Measurements from ENCODE around the gene FOSL2.

Gene FOSL2

DNA sequence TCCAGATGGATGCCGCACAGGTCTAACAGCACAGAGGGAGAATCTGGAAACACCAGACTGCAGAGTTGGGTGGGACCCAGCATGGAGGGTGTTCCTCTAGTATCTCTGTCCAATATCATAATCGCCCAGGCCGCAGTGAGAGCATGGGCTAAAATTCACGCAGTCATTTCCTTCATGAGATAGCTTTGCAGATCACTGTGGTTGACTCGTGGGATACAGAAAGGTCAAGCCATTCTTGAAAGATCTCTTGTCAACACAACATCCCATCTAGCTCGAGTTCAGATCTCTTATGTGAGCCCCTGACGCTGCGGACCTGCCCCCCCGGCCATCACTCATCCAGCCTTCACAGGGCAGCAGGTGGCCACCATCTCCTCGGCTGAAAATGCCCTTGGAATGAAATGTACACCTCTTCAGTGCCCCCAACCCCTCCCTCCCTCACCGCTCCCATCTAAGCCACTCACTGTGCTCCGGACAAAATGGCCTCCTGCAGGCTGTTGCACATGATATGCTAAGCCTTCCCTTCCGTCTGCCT, 45.9 kb downstream of the FOSL2 start:
- Histone ChIP-seq H3K4me3 (ENCODE audit: insufficient read depth, low read depth, low read length) (no peak overlapping the region), H3K9me3 (ENCODE audit: control insufficient read depth, low read length) (no peaks in the 10 kb centered on the region), H3K27me3 (ENCODE audit: control insufficient read depth, insufficient read depth, low read length, poor library complexity, severe bottlenecking) (no peaks in the 10 kb centered on the region), H3K27ac (ENCODE audit: insufficient read depth, low read depth, low read length, poor library complexity, severe bottlenecking) (no peak overlapping the region), H3K4me1 (ENCODE audit: control insufficient read depth, insufficient read depth, low read length) (no peaks in the 10 kb centered on the region), H3K36me3 (ENCODE audit: control insufficient read depth, insufficient read depth, low read length) (no peaks in the 10 kb centered on the region)
- 93 to 94% methylated on average over 13 of the region's 13 CpGs for WGBS, 2 experiments

DNA sequence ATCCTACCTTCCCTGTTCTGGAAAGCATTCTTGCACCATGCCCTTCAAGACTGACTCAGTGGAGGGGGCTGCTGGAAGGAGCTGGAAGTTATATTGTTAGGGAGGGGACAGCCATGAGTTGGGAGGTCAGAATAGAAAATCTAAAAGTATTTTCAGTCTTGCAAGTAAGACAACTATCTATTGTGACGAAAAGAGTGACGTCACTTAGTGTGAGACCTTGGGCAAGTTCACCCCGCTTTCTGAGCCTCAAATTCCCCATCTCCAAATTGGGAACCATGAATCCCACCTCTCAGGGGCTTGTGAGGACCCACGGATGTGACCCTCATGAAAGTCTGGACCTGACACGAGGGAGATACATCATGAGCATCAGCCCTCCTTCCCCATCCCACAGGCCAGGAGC, 46.5 kb downstream of the FOSL2 start:
- WGBS, 2 experiments = 95 to 96% methylated on average over 5 of the region's 5 CpGs
- Histone ChIP-seq H3K27me3 (ENCODE audit: control insufficient read depth, insufficient read depth, low read length, poor library complexity, severe bottlenecking) (no peaks in the 10 kb centered on the region), H3K36me3 (ENCODE audit: control insufficient read depth, insufficient read depth, low read length) (no peaks in the 10 kb centered on the region), H3K4me1 (ENCODE audit: control insufficient read depth, insufficient read depth, low read length) (no peaks in the 10 kb centered on the region), H3K4me3 (ENCODE audit: insufficient read depth, low read depth, low read length) (no peak overlapping the region), H3K27ac (ENCODE audit: insufficient read depth, low read depth, low read length, poor library complexity, severe bottlenecking) (no peak overlapping the region), H3K9me3 (ENCODE audit: control insufficient read depth, low read length) (no peaks in the 10 kb centered on the region)

DNA sequence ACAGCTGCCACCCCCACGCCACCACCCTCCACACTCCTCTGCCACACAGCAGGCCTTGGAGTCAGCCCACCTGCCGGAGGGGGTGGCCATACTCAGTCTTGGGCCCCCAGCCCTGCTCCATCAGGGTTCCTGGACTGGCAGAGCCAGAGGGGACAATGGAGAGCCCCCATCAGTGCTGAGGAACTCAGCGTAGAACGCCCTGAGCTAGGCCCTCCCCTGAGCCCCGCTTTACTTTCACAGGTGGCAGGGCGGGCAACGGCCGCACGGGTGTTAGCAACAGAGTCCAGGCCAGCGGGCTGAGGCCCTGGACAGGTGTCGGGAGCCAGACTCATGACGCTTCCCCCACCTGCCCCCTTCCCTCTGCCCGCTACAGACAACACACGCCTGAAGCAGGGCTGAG, 47.1 kb downstream of the FOSL2 start:
- no peak overlapping the region for H3K4me3 ChIP-seq (ENCODE audit: insufficient read depth, low read depth, low read length)
- no peaks in the 10 kb centered on the region for H3K4me1 ChIP-seq (ENCODE audit: control insufficient read depth, insufficient read depth, low read length)
- no peak overlapping the region for H3K27ac ChIP-seq (ENCODE audit: insufficient read depth, low read depth, low read length, poor library complexity, severe bottlenecking)
- 94 to 96% methylated on average over 14 of the region's 14 CpGs for WGBS, 2 experiments
- no peaks in the 10 kb centered on the region for H3K9me3 ChIP-seq (ENCODE audit: control insufficient read depth, low read length)
- H3K27me3 ChIP-seq (ENCODE audit: control insufficient read depth, insufficient read depth, low read length, poor library complexity, severe bottlenecking) = no peaks in the 10 kb centered on the region
- no peaks in the 10 kb centered on the region for H3K36me3 ChIP-seq (ENCODE audit: control insufficient read depth, insufficient read depth, low read length)

DNA sequence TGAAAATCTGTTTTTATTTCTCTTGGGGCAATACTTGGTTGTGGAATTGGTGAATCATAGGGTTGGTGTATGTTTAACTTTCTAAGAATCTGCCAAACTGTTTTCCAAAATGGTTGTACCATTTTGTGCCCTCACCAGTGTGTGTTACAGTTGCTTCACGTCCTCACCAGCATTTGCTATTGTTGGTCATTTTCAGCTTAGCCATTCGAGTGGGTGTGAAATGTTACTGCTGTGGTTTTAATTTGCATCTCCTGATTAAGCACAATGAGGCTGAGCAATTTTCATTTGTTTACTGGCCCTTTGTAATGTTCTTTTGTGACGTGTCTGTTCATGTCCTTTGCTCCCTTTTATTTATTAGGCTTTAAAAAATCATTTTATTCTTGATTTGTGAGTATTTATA, 49.7 kb downstream of the FOSL2 start:
- Histone ChIP-seq H3K9me3 (ENCODE audit: control insufficient read depth, low read length) (no peaks in the 10 kb centered on the region), H3K27me3 (ENCODE audit: control insufficient read depth, insufficient read depth, low read length, poor library complexity, severe bottlenecking) (no peaks in the 10 kb centered on the region), H3K4me3 (ENCODE audit: insufficient read depth, low read depth, low read length) (no peak overlapping the region), H3K27ac (ENCODE audit: insufficient read depth, low read depth, low read length, poor library complexity, severe bottlenecking) (no peak overlapping the region), H3K36me3 (ENCODE audit: control insufficient read depth, insufficient read depth, low read length) (no peaks in the 10 kb centered on the region), H3K4me1 (ENCODE audit: control insufficient read depth, insufficient read depth, low read length) (no peaks in the 10 kb centered on the region)
- WGBS, 2 experiments = 79 to 89% methylated on average over 2 to 3 of the region's 3 CpGs

DNA sequence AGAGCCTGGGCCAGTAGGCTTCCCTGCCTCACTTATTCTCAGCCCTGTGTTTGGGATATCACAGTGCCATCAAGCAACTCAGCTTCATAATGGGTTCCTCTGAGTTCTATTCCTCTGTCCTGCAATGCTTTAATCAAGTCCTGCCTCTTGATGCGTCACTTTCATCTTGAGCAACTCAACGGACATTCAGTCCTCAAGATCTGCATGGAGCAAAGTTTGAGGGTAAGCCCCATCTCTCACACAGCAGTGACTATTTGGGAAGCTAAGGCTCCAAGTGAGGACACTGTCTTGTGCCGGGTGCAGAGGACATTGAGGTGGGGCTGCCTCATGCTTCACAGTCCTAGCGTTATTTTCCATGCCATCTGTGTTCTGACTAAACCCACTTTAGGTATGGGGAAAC, 52.3 kb downstream of the FOSL2 start:
- no peaks in the 10 kb centered on the region for H3K4me1 ChIP-seq (ENCODE audit: control insufficient read depth, insufficient read depth, low read length)
- H3K36me3 ChIP-seq (ENCODE audit: control insufficient read depth, insufficient read depth, low read length) = no peaks in the 10 kb centered on the region
- WGBS, 2 experiments = 93 to 95% methylated on average over 4 of the region's 4 CpGs
- H3K27ac ChIP-seq (ENCODE audit: insufficient read depth, low read depth, low read length, poor library complexity, severe bottlenecking) = no peak overlapping the region
- no peak overlapping the region for H3K4me3 ChIP-seq (ENCODE audit: insufficient read depth, low read depth, low read length)
- no peaks in the 10 kb centered on the region for H3K27me3 ChIP-seq (ENCODE audit: control insufficient read depth, insufficient read depth, low read length, poor library complexity, severe bottlenecking)
- H3K9me3 ChIP-seq (ENCODE audit: control insufficient read depth, low read length) = no peaks in the 10 kb centered on the region

DNA sequence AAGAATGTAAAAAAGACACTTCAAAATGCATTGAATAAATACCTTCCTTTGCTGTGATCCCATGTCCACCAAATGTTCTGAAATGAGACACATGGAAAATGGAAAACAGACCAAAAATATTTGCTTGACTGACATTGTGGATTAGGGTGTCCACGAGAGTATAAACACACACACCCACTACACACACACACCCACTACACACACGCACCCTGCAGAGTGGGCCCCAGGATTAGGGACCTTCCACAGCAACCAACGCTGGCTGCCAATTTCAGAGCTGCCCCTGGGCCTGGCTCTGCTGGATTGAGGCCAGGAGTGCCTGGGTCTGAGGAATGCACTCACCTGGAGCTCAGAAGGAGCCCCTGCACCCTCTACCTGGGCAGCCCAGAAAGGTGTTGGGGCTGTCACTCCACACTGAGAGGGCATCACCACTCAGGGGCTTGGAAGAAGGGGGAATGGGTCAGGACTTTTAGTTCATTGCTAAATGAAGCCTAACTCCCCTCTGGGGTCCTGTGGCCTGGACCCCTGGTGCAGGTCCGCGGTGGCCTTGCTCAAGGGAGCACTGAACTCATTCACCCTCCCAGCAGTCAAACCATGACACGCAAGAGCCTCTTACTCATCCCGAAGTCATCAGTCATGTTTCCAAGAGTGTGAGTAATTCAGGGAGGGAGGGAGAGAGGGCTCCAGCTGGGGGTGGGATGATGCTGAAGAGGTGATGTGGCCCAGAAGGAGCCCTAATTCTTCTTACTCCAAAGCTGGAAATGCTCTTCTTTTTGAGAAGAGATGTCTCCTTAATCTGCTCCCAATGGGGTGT, 53.0 kb downstream of the FOSL2 start:
- no peaks in the 10 kb centered on the region for H3K4me1 ChIP-seq (ENCODE audit: control insufficient read depth, insufficient read depth, low read length)
- H3K27ac ChIP-seq (ENCODE audit: insufficient read depth, low read depth, low read length, poor library complexity, severe bottlenecking) = no peak overlapping the region
- WGBS, 2 experiments = 78 to 80% methylated on average over 7 of the region's 7 CpGs
- no peaks in the 10 kb centered on the region for H3K36me3 ChIP-seq (ENCODE audit: control insufficient read depth, insufficient read depth, low read length)
- no peaks in the 10 kb centered on the region for H3K27me3 ChIP-seq (ENCODE audit: control insufficient read depth, insufficient read depth, low read length, poor library complexity, severe bottlenecking)
- no peak overlapping the region for H3K4me3 ChIP-seq (ENCODE audit: insufficient read depth, low read depth, low read length)
- no peaks in the 10 kb centered on the region for H3K9me3 ChIP-seq (ENCODE audit: control insufficient read depth, low read length)

DNA sequence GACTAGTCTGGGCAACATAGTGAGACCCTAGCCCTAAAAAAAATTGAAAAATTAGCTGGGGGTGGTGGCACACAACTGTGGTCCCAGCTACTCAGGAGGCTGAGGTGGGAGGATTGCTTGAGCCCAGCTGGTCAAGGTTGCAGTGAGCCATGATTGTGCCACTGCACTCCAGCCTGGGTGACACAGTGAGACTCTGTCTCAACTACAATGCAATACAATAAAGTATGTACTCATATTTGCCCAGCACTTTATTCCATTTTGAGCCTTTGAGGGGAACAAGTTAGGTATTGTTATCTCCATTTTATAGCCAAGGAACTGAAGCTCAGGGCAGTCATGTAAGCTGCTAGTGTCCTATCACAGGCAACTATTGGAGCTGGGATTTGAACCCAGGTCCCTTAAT, 53.9 kb downstream of the FOSL2 start:
- H3K27me3 ChIP-seq (ENCODE audit: control insufficient read depth, insufficient read depth, low read length, poor library complexity, severe bottlenecking) = no peaks in the 10 kb centered on the region
- H3K9me3 ChIP-seq (ENCODE audit: control insufficient read depth, low read length) = no peaks in the 10 kb centered on the region
- no peak overlapping the region for H3K27ac ChIP-seq (ENCODE audit: insufficient read depth, low read depth, low read length, poor library complexity, severe bottlenecking)
- no peaks in the 10 kb centered on the region for H3K36me3 ChIP-seq (ENCODE audit: control insufficient read depth, insufficient read depth, low read length)
- H3K4me1 ChIP-seq (ENCODE audit: control insufficient read depth, insufficient read depth, low read length) = no peaks in the 10 kb centered on the region
- no peak overlapping the region for H3K4me3 ChIP-seq (ENCODE audit: insufficient read depth, low read depth, low read length)

DNA sequence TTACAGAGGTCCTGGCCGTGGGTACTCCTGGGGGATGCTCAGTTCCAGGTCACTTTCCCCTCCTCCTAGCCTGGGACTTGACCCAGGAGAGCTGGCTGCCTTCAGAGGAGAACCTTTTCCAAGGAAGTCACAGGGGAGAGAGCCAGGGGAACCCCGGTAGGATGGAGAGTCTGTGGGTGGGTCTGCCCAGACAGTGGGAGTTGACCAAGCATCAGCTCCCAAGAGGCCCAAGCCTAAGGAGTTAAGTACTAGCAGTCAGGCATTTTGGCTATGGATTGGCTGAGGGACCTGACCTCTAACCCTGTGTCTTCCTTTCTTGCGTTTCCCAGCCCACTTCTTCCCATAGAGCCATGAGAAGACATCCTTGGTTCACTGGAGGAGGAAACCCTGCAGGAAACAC, 54.4 kb downstream of the FOSL2 start:
- H3K4me3 ChIP-seq (ENCODE audit: insufficient read depth, low read depth, low read length) = no peak overlapping the region
- H3K9me3 ChIP-seq (ENCODE audit: control insufficient read depth, low read length) = no peaks in the 10 kb centered on the region
- 85 to 87% methylated on average over 3 of the region's 3 CpGs for WGBS, 2 experiments
- no peaks in the 10 kb centered on the region for H3K4me1 ChIP-seq (ENCODE audit: control insufficient read depth, insufficient read depth, low read length)
- no peaks in the 10 kb centered on the region for H3K36me3 ChIP-seq (ENCODE audit: control insufficient read depth, insufficient read depth, low read length)
- no peak overlapping the region for H3K27ac ChIP-seq (ENCODE audit: insufficient read depth, low read depth, low read length, poor library complexity, severe bottlenecking)
- no peaks in the 10 kb centered on the region for H3K27me3 ChIP-seq (ENCODE audit: control insufficient read depth, insufficient read depth, low read length, poor library complexity, severe bottlenecking)

DNA sequence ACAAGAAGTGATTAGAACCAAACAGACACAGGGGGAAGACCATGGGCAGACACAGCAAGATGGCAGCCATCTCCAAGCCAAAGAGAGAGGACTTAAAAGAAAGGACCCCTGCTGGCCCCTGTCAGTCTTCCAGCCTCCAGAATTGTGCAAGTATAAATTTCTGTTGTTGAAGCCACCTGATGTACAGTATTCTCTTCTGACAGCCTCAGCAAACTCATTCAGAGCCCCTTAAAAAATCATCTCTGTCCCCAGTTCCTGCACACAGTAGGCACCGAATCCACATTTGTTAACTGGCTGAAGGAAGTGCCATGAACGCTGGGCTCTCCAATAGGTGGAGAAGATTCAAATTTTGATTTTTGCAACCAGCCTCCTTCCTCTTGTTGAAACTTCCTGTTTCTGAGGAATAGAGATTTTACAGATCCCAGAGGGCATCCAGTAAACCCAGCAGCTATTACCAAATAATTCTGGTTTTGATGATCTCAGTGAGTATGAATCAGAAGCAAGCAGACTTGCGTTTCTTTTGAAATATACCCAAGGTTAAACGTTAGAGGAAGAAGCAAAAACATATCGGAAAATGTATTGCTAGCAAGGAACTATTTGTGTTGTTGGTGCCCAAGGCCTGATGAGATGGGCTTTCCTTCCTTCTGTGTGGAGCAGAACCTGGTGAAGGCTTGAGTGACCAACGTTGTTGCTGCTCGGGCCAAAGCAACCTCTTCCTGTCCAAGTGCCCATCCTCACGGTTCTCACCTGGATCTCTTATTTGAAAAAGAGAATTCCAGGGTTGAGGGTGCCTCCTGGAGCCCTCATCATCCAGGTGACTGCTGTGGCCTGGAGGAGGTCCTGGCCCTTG, 55.5 kb downstream of the FOSL2 start:
- no peak overlapping the region for H3K27ac ChIP-seq (ENCODE audit: insufficient read depth, low read depth, low read length, poor library complexity, severe bottlenecking)
- 93 to 95% methylated on average over 8 of the region's 8 CpGs for WGBS, 2 experiments
- no peaks in the 10 kb centered on the region for H3K27me3 ChIP-seq (ENCODE audit: control insufficient read depth, insufficient read depth, low read length, poor library complexity, severe bottlenecking)
- H3K9me3 ChIP-seq (ENCODE audit: control insufficient read depth, low read length) = no peaks in the 10 kb centered on the region
- H3K4me3 ChIP-seq (ENCODE audit: insufficient read depth, low read depth, low read length) = no peak overlapping the region
- no peaks in the 10 kb centered on the region for H3K36me3 ChIP-seq (ENCODE audit: control insufficient read depth, insufficient read depth, low read length)
- H3K4me1 ChIP-seq (ENCODE audit: control insufficient read depth, insufficient read depth, low read length) = no peaks in the 10 kb centered on the region

DNA sequence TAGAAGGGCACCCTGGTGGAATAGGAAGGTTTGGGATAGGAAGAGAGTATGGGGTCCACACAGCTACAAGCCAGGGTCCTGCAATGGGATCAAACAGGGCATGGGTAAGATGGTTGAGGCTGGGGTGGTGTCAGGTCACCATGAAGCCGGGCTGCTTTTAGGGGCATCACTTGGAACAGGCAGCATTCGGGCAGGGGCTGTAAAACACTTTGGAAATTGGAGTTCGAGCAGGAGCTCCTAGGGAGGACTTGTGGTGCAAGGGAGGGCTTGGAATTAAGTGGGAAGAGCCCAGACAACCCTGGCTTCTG, 56.1 kb downstream of the FOSL2 start:
- H3K9me3 ChIP-seq (ENCODE audit: control insufficient read depth, low read length) = no peaks in the 10 kb centered on the region
- H3K27ac ChIP-seq (ENCODE audit: insufficient read depth, low read depth, low read length, poor library complexity, severe bottlenecking) = no peak overlapping the region

More for the DNA sequence above, 56.1 kb downstream of the FOSL2 start:
- Histone ChIP-seq H3K4me3 (ENCODE audit: insufficient read depth, low read depth, low read length) (no peak overlapping the region), H3K4me1 (ENCODE audit: control insufficient read depth, insufficient read depth, low read length) (no peaks in the 10 kb centered on the region), H3K36me3 (ENCODE audit: control insufficient read depth, insufficient read depth, low read length) (no peaks in the 10 kb centered on the region), H3K27me3 (ENCODE audit: control insufficient read depth, insufficient read depth, low read length, poor library complexity, severe bottlenecking) (no peaks in the 10 kb centered on the region)
- 89 to 94% methylated on average over 3 of the region's 3 CpGs for WGBS, 2 experiments

Data from ectodermal cell (in vitro differentiated cells).